Smooth muscle cell (in vitro differentiated cells): ENCODE results near the gene ETFA. TPM values are rescaled to one million over a fixed set of nuclear protein-coding genes. Genes with fewer than 3 reads are reported as not detected.

Experiments
- DNase-seq: peaks from one replicate; lab custom pipeline; 2025; ENCODE audit not compliant: unreplicated experiment; lab: John Stamatoyannopoulos, UW
- H2AFZ ChIP-seq: fragments of 200-600 bp; sonication (generic); 2 replicates; pipeline ENCODE4 v1.6.0; 2016; ENCODE audit warnings: antibody characterized with exemption, low read depth, mild to moderate bottlenecking
- H3F3A ChIP-seq: fragments of 200-600 bp; sonication (generic); 2 replicates; pipeline ENCODE4 v1.6.0; 2017; ENCODE audit warnings: antibody characterized with exemption, low read depth
- H3K27ac ChIP-seq: fragments of 200-600 bp; sonication (generic); 2 replicates; pipeline ENCODE4 v1.5.1; 2016; ENCODE audit warnings: low read depth, mild to moderate bottlenecking
- H3K27me3 ChIP-seq: fragments of 200-600 bp; sonication (generic); 2 replicates; pipeline ENCODE4 v1.6.1; 2016; ENCODE audit warnings: low read depth, mild to moderate bottlenecking
- H3K36me3 ChIP-seq: fragments of 200-600 bp; sonication (generic); 2 replicates; pipeline ENCODE4 v1.5.1; 2016; ENCODE audit warnings: low read depth
- H3K4me1 ChIP-seq: fragments of 200-600 bp; sonication (generic); 2 replicates; pipeline ENCODE4 v1.5.1; 2016; ENCODE audit warnings: low read depth
- H3K4me2 ChIP-seq: fragments of 200-600 bp; sonication (generic); 2 replicates; pipeline ENCODE4 v1.6.0; 2016; ENCODE audit warnings: mild to moderate bottlenecking
- H3K4me3 ChIP-seq: fragments of 200-600 bp; sonication (generic); 2 replicates; pipeline ENCODE4 v1.5.1; 2016; ENCODE audit warnings: mild to moderate bottlenecking
- H3K79me2 ChIP-seq: fragments of 200-600 bp; sonication (generic); 2 replicates; pipeline ENCODE4 v1.6.0; 2016; ENCODE audit warnings: low read depth, mild to moderate bottlenecking
- H3K9ac ChIP-seq: fragments of 200-600 bp; sonication (generic); 2 replicates; pipeline ENCODE4 v1.6.0; 2016; ENCODE audit warnings: low read depth
- H3K9me3 ChIP-seq: fragments of 200-600 bp; sonication (generic); replicated peaks from 2 replicates; pipeline ENCODE4 v1.5.1; 2016; ENCODE audit warnings: low read depth
- H4K20me1 ChIP-seq: fragments of 200-600 bp; sonication (generic); 2 replicates; pipeline ENCODE4 v1.6.0; 2016; ENCODE audit warnings: low read depth
- WGBS: methylation state at CpG from one replicate; pipeline ENCODE4 v1.1.7; 2016; ENCODE audit warnings: low lambda C conversion rate; 5-methylcytosine and 5-hydroxymethylcytosine counted together
- polyA plus RNA-seq: library from polyadenylated mRNA; unstranded; fragments of >200 nt; fragmentation: Nextera tagmentation; extraction: Ambion mirVana; gene quantifications from 2 replicates; pipeline ENCODE4 v1.2.1, GENCODE V29; 2016
- total RNA-seq: library from RNA; depleted of rRNA; stranded (reverse); fragments of >200 nt; gene quantifications from 2 replicates; pipeline ENCODE4 v1.2.3, GENCODE V29; 2014
- TF ChIP-seq, protein P1 (sequence below): fragments of 200-600 bp; sonication (generic); IDR thresholded peaks from 2 replicates; pipeline ENCODE4 v1.5.1; 2017; ENCODE audit warnings: borderline replicate concordance, mild to moderate bottlenecking, antibody characterized with exemption; ENCODE audit not compliant: insufficient read depth, poor library complexity, severe bottlenecking

Gene ETFA
- total and polyA plus RNA-seq, 2 experiments from 2014 or later: 98.0 to 119 TPM

DNA sequence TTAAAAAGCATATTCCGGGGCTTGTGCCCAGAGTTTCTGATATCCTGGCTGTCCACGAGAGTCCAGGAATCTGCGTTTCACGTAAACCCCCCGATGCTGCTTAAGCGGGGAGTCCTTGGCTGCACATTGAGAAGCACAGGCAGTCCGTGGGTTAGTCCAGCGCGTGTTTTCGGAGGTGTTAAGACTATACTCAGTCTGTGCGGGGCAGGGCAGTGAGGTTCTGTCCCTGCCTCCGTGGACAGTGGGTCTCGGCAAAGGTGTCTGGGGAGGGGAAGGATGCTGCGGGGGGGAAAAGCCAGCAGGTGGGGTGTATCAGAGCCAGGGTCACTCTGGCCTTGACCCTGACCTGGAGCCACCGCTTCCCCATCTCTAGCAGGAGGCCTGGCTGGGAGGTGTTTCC, 145.3 kb downstream of the ETFA start:
- H3K27ac ChIP-seq: no peak overlapping the region
- H3K79me2 ChIP-seq: no peaks in the 10 kb centered on the region
- no peaks in the 10 kb centered on the region for H3K4me1 ChIP-seq
- H3K9me3 ChIP-seq: no peaks in the 10 kb centered on the region
- no peaks in the 10 kb centered on the region for H3F3A ChIP-seq
- no peak overlapping the region for H3K9ac ChIP-seq
- no peak overlapping the region for H3K4me2 ChIP-seq
- H3K27me3 ChIP-seq: no peaks in the 10 kb centered on the region
- WGBS: 96% methylated on average over 14 of the region's 15 CpGs
- H4K20me1 ChIP-seq: no peaks in the 10 kb centered on the region
- no peak for DNase-seq
- TF ChIP-seq, protein P1, sequence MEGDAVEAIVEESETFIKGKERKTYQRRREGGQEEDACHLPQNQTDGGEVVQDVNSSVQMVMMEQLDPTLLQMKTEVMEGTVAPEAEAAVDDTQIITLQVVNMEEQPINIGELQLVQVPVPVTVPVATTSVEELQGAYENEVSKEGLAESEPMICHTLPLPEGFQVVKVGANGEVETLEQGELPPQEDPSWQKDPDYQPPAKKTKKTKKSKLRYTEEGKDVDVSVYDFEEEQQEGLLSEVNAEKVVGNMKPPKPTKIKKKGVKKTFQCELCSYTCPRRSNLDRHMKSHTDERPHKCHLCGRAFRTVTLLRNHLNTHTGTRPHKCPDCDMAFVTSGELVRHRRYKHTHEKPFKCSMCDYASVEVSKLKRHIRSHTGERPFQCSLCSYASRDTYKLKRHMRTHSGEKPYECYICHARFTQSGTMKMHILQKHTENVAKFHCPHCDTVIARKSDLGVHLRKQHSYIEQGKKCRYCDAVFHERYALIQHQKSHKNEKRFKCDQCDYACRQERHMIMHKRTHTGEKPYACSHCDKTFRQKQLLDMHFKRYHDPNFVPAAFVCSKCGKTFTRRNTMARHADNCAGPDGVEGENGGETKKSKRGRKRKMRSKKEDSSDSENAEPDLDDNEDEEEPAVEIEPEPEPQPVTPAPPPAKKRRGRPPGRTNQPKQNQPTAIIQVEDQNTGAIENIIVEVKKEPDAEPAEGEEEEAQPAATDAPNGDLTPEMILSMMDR: no peak
- no peaks in the 10 kb centered on the region for H3K36me3 ChIP-seq
- no peak overlapping the region for H2AFZ ChIP-seq
- H3K4me3 ChIP-seq: no peak overlapping the region

Other genes starting within 250 kb of the ETFA start
- 0.22 and 0.45 TPM in 2 replicates for gene ISL2, start 25.3 kb upstream of the ETFA start, total RNA-seq
- 0.35 TPM in 1 of 2 replicates, not detected in the other for gene ISL2, start 25.3 kb upstream of the ETFA start, polyA plus RNA-seq